DMS79 treated with DMSO at 0.1 percent for 48 hours (cell line): ENCODE measurements around the gene MARCHF10.

Source experiments
- DNase-seq: peaks from one replicate; lab custom pipeline; 2025; lab: John Stamatoyannopoulos, UW

Gene MARCHF10

GRCh38 chr17:62658136-62658920, 149.8 kb downstream of the MARCHF10 start:
- no peak for DNase-seq

GRCh38 chr17:62657690-62658089, 150.4 kb downstream of the MARCHF10 start:
- no peak for DNase-seq

- DNase-seq = no peak
Observed at GRCh38 chr17:62657145-62657665, 150.9 kb downstream of the MARCHF10 start.

- DNase-seq = no peak
Observed at GRCh38 chr17:62656446-62656845, 151.7 kb downstream of the MARCHF10 start.

- DNase-seq = no peak
Observed at GRCh38 chr17:62655656-62656055, 152.5 kb downstream of the MARCHF10 start.

- no peak for DNase-seq
Observed at GRCh38 chr17:62653826-62654761, 154.0 kb downstream of the MARCHF10 start.

- DNase-seq = peak; percentile 48
Observed at GRCh38 chr17:62653002-62653825, 154.9 kb downstream of the MARCHF10 start.

GRCh38 chr17:62652251-62653001, 155.7 kb downstream of the MARCHF10 start:
- peak; percentile 32 for DNase-seq
